GM21367 (cell line): Measurements from ENCODE around the gene ACACB.

Experiments used
- ATAC-seq: cut with Tn5 transposase; IDR thresholded peaks from one replicate; pipeline ENCODE4 v1.9.1; 2021; ENCODE audit not compliant: unreplicated experiment

Gene ACACB

GRCh38 chr12:109292342-109292711 is 175.9 kb downstream of the ACACB start:
- no peak for ATAC-seq

GRCh38 chr12:109293106-109293505 is 176.7 kb downstream of the ACACB start:
- no peak for ATAC-seq

GRCh38 chr12:109294286-109294796 is 178.0 kb downstream of the ACACB start:
- ATAC-seq, result no peak

- no peak for ATAC-seq
These were observed 179.5 kb downstream of the ACACB start for GRCh38 chr12:109295764-109296425.

DNA sequence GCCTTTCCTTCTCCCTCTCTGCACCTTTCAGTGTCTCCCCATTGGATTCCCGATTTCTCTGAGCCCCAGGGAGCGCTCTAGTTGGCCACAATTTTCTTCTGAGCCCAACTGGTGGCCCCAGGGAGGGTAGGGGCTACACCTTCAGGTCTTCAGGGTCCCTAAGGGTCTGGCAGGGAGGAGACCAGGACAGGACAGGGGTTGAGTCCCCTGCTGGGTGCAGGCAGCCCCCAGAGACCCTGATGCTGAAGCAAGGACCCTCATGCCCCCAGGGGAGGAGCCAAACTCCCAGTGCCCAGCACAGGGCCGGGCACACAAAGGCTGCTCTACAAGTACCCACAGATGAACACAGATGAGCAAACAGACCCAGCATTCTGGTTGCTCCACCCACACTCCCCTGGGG is 180.0 kb downstream of the ACACB start:
- no peak for ATAC-seq

DNA sequence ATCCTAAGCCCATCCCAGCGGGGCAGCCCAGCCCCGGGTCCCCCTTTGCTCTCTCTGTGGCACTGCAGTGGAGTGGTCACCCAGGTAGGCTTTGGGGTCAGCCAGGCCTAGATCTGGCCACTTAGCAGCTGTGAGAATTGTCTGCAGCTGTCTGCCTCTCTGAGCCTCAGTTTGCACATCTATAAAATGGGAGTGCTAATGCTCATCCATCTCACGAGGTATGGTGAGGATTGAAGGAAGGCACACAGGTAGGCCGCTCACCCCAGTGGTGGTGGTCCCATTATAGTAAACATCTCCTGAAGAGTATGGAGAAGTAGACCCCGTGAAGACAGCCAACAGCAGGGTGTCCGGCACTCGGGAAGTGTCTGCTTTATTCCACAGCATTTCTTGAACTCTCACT is 183.5 kb downstream of the ACACB start:
- no peak for ATAC-seq

GRCh38 chr12:109301643-109302168 is 185.3 kb downstream of the ACACB start:
- ATAC-seq, result no peak

GRCh38 chr12:109302358-109302757 is 186.0 kb downstream of the ACACB start:
- ATAC-seq, result no peak

DNA sequence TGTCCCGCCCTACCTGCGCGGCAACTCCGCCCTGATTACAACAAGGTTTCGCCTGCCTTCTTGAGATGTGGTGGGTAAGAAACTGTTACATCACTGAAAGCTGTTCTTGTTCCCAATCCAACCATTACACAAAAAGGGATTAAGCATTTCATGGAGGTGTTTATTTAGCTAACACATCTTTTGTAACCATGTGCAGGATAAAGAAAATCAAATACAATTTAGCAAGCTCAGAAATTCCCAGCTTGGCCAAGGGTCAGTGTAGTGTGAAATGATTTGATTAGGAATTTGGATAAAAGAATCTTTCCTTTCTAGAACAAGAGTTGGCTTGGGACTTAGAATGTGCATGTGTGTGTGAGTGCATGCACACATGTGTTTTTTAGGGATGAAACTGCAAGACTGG is 186.4 kb downstream of the ACACB start:
- ATAC-seq, result no peak

GRCh38 chr12:109304485-109304884 is 188.1 kb downstream of the ACACB start:
- ATAC-seq, result no peak

GRCh38 chr12:109305547-109305946 is 189.2 kb downstream of the ACACB start:
- ATAC-seq, result no peak

- ATAC-seq, result no peak
These were observed 190.7 kb downstream of the ACACB start for GRCh38 chr12:109307051-109307450.

- ATAC-seq, result no peak
These were observed 192.4 kb downstream of the ACACB start, which contains the start of gene FOXN4 for GRCh38 chr12:109308534-109309380. Gene FOXN4, minus strand, starts transcription at chr12:109309284. Its CDS starts 963 bp downstream, at chr12:109308321.

- no peak for ATAC-seq
These were observed 193.2 kb downstream of the ACACB start for GRCh38 chr12:109309381-109310246.

- ATAC-seq, result no peak
These were observed 194.1 kb downstream of the ACACB start for GRCh38 chr12:109310247-109311125.
